WI38 (cell line): ENCODE results near the gene RHBDF2.

Experiments
- H3K4me3 ChIP-seq: 2 replicates; pipeline ENCODE4 v1.5.1; 2011; ENCODE audit warnings: low read depth, mild to moderate bottlenecking, control low read depth, low read length
- CTCF ChIP-seq: IDR thresholded peaks from 2 replicates; pipeline ENCODE4 v1.5.1; 2012; ENCODE audit warnings: low read depth, mild to moderate bottlenecking, control low read depth, low read length

Gene RHBDF2

GRCh38 chr17:76546556-76547182 is 45.4 kb upstream of the RHBDF2 start:
- no peak for TF ChIP-seq CTCF
- H3K4me3 ChIP-seq: no peak overlapping the region

- TF ChIP-seq CTCF: no peak
- H3K4me3 ChIP-seq: no peak overlapping the region
Observed at GRCh38 chr17:76545918-76546555, 44.8 kb upstream of the RHBDF2 start.

- H3K4me3 ChIP-seq: no peak overlapping the region
- no peak for TF ChIP-seq CTCF
Observed at GRCh38 chr17:76544546-76545365, 43.5 kb upstream of the RHBDF2 start.

- TF ChIP-seq CTCF: no peak
- no peak overlapping the region for H3K4me3 ChIP-seq
Observed at GRCh38 chr17:76543826-76544545, 42.8 kb upstream of the RHBDF2 start.

- no peak overlapping the region for H3K4me3 ChIP-seq
- TF ChIP-seq CTCF: no peak
Observed at GRCh38 chr17:76543482-76543825, 42.2 kb upstream of the RHBDF2 start.

GRCh38 chr17:76542984-76543383 is 41.8 kb upstream of the RHBDF2 start:
- no peak for TF ChIP-seq CTCF
- H3K4me3 ChIP-seq: no peak overlapping the region
